ENCODE results near the gene PDZD8. TPM values are rescaled to one million over a fixed set of nuclear protein-coding genes. Genes with fewer than 3 reads are reported as not detected.
A peak's percentile ranks its signal among the peaks of the same experiment; 100 is the strongest.

Gene PDZD8
- total RNA-seq, 1 donor from 2014 or later, result 20.1 TPM

GRCh38 chr10:117382861-117383260 is 7.6 kb upstream of the PDZD8 start:
- H3K27me3 Mint-ChIP-seq (ENCODE audit: insufficient read depth, low read depth), result peaks cover 6% of the 10 kb centered on the region
- H3K36me3 Mint-ChIP-seq, result no peaks in the 10 kb centered on the region
- Histone ChIP-seq H3K9ac (no peak overlapping the region), H3K4me1 (no peaks in the 10 kb centered on the region), H2AFZ (replicated peaks) (no peak overlapping the region), H3K27me3 (peaks cover 21% of the 10 kb centered on the region), H3K27ac (no peak overlapping the region), H3K36me3 (no peaks in the 10 kb centered on the region), H3K9me3 (ENCODE audit: low read depth) (no peaks in the 10 kb centered on the region), H3K4me3 (no peak overlapping the region), H3F3A (ENCODE audit: low read depth) (no peaks in the 10 kb centered on the region), H3K79me2 (ENCODE audit: low read depth) (no peaks in the 10 kb centered on the region), H4K20me1 (ENCODE audit: low read depth) (no peaks in the 10 kb centered on the region), H3K4me2 (no peak overlapping the region)
- no peak overlapping the region for H3K27ac Mint-ChIP-seq
- H3K4me1 Mint-ChIP-seq, result no peaks in the 10 kb centered on the region
- no peak for DNase-seq (ENCODE audit: low spot score)
- no peak overlapping the region for H3K4me3 Mint-ChIP-seq
- no peak for TF ChIP-seq CTCF (IDR thresholded peaks at IDR 0.05)
- TF ChIP-seq EZH2phosphoT487 (IDR thresholded peaks at IDR 0.05), result no peak
- TF ChIP-seq EZH2 (IDR thresholded peaks at IDR 0.05), result no peak
- no peaks in the 10 kb centered on the region for H3K9me3 Mint-ChIP-seq

- peak overlapping the region; percentile 36 for H3K27ac ChIP-seq
- peak; percentile 77 for DNase-seq (ENCODE audit: low spot score)
Observed at GRCh38 chr10:117374506-117375359, 507 bp downstream of the PDZD8 start.

GRCh38 chr10:117373823-117374505 is 1.3 kb downstream of the PDZD8 start:
- H3K79me2 ChIP-seq (ENCODE audit: low read depth), result peaks cover 60% of the 10 kb centered on the region
- H3K9ac ChIP-seq, result peak overlapping the region; percentile 36
- H2AFZ ChIP-seq (replicated peaks), result no peak overlapping the region
- no peak overlapping the region for H3K27ac ChIP-seq
- Mint-ChIP-seq H3K36me3 (peaks cover 5% of the 10 kb centered on the region), H3K4me1 (peaks cover 28% of the 10 kb centered on the region), H3K9me3 (peaks cover 3% of the 10 kb centered on the region), H3K27ac (peak overlapping the region; percentile 57), H3K27me3 (ENCODE audit: insufficient read depth, low read depth) (no peaks in the 10 kb centered on the region), H3K4me3 (peak overlapping the region; percentile 96)
- H3K4me2 ChIP-seq, result peak overlapping the region; percentile 89
- H3F3A ChIP-seq (ENCODE audit: low read depth), result peaks cover 11% of the 10 kb centered on the region
- no peaks in the 10 kb centered on the region for H3K9me3 ChIP-seq (ENCODE audit: low read depth)
- H3K36me3 ChIP-seq, result no peaks in the 10 kb centered on the region
- H3K27me3 ChIP-seq, result peaks cover 30% of the 10 kb centered on the region
- peaks cover 20% of the 10 kb centered on the region for H3K4me1 ChIP-seq
- DNase-seq (ENCODE audit: low spot score), result peak; percentile 45
- H3K4me3 ChIP-seq, result peak overlapping the region; percentile 75
- H4K20me1 ChIP-seq (ENCODE audit: low read depth), result peaks cover 51% of the 10 kb centered on the region
- TF ChIP-seq EZH2 (IDR thresholded peaks at IDR 0.05) (no peak), EZH2phosphoT487 (IDR thresholded peaks at IDR 0.05) (no peak), CTCF (IDR thresholded peaks at IDR 0.05) (no peak)

More at GRCh38 chr10:117374506-117375359, 507 bp downstream of the PDZD8 start:
- Histone ChIP-seq H3K4me2 (peak overlapping the region; percentile 89), H3K9ac (peak overlapping the region; percentile 36), H3K9me3 (ENCODE audit: low read depth) (no peaks in the 10 kb centered on the region), H3F3A (ENCODE audit: low read depth) (peaks cover 11% of the 10 kb centered on the region), H4K20me1 (ENCODE audit: low read depth) (peaks cover 47% of the 10 kb centered on the region), H3K36me3 (no peaks in the 10 kb centered on the region), H3K4me1 (peaks cover 20% of the 10 kb centered on the region), H3K4me3 (peak overlapping the region; percentile 75), H3K79me2 (ENCODE audit: low read depth) (peaks cover 53% of the 10 kb centered on the region), H2AFZ (replicated peaks) (peak overlapping the region; percentile 83), H3K27me3 (peaks cover 38% of the 10 kb centered on the region)
- peak overlapping the region; percentile 57 for H3K27ac Mint-ChIP-seq
- H3K4me3 Mint-ChIP-seq, result peak overlapping the region; percentile 96
- H3K4me1 Mint-ChIP-seq, result peaks cover 24% of the 10 kb centered on the region
- peaks cover 3% of the 10 kb centered on the region for H3K9me3 Mint-ChIP-seq
- peaks cover under 1% of the 10 kb centered on the region for H3K36me3 Mint-ChIP-seq
- no peaks in the 10 kb centered on the region for H3K27me3 Mint-ChIP-seq (ENCODE audit: insufficient read depth, low read depth)
- TF ChIP-seq EZH2phosphoT487 (IDR thresholded peaks at IDR 0.05) (peak; percentile 17), CTCF (IDR thresholded peaks at IDR 0.05) (no peak)
